Stimulated activated CD8-positive, alpha-beta memory T cell treated with anti-CD3 and anti-CD28 coated beads, Interleukin-15, amount 100 ng/mL, for 48 hours (primary cell): ENCODE measurements around the gene SHISA6.
"Not testable (repeated sequence)": the region's sequence is repeated elsewhere in the genome, so short reads cannot be mapped to it uniquely, and the experiment has no call there.

Experiments used
- DNase-seq, 2 donors: peaks; one replicate each; pipeline ENCODE4 v3.0.0-alpha.2; 2020; ENCODE audit warnings: low read depth in 2 of 2

Gene SHISA6

DNA sequence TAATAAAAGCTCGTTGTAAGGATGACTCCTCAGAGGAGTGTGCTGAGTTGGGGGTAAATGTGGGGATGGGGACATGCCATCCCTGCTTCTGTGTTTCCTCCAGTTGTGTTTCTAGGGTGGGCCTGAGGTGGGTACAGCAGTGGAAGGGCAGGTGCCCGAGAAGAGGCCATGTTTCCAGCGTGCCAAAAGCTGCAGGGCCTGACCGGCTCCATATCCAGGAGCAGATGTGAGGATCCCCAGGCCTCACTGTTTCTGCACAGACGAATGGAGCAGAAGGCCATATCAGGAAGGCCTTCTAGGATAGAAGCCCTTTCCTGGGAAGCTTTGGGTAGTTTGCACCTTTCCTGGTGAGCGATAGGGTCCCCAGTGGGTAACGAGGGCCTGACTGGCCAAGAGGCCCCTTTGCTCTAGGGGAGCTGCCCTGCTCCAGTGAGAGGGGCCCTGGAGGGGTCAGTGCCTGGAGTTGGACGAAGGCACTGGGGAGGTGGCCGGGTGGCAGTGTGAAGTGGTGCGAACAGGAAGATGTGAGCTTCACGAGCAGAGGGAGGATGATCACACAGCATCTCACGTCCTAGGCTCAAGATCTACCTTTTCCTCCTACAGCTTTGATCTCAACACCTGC lies 62.9 kb downstream of the SHISA6 start:
- DNase-seq = no peak

DNA sequence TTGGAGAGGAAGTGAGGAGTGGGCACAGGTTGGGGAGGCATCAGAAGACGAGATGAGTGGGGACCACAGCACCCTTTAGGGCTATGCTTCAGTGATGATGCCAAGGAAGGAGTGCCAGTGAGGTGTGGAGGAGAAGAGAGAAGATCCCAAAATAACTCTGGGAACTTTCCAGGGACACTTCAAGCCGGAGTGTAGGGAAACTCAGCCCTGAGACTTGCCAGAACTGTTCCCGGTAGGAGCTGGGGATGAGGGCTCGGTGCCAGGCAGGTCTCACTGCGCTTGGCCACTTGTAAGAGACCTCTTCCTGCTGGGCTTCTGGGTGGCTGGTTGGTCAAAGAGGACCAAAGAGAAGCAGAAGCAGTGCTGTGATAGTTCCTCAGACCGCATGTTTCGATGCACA lies 63.6 kb downstream of the SHISA6 start:
- no peak for DNase-seq

DNA sequence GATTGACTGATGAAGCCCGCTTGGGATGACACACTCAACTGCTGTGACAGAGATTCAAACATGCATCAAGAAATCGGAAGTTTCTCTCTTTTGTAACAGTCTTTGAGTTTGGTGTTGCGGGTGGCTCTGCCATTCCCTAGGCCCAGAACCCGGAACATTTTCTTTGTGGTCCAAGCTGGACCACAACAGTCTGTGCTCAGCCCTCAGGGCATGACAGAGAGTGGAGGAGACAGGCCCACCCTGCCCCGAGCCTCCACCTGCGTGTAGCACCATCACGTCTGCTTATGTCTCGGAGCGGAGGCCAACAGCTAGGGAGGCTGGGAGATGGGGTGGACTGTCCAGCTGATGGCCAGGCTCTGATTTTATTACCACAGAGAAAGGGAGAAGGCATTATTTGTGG lies 64.5 kb downstream of the SHISA6 start:
- no peak for DNase-seq

DNA sequence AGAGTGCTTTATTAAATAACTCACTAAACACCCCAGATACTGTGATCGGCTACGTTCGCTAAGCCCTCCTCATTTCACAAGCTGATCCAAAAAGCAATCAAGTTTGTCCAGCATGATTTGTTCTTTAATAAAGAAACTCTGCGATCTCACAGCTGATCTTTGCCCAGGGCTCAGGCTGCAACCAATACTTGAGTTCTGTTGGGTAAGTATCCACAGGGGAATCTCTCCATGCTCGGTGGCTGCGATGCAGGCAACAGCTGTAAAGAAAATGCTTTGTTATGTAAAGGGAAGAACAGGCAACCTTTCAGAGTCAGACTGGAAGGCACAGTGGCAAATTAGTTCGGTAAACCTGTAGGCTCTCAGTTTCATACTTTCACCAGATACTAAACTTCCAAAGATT lies 67.5 kb downstream of the SHISA6 start:
- DNase-seq = no peak

DNA sequence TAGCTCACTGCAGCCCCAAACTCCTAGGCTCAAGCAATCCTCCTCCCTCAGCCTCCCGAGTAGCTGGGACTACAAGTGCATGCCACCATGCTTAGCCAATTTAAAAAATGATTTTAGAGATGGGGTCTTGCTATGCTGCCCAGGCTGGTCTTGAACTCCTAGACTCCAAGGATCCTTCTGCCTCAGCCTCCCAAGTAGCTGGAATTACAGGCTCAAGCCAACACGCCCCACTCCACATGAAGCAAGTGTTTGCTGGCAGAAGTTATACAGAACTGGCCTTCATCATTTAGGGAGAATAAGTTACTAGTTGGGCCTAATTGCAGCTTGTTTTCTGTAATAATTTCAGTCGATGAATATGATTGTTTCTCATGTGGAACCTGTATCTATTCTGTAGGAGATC lies 68.0 kb downstream of the SHISA6 start:
- no peak for DNase-seq

DNA sequence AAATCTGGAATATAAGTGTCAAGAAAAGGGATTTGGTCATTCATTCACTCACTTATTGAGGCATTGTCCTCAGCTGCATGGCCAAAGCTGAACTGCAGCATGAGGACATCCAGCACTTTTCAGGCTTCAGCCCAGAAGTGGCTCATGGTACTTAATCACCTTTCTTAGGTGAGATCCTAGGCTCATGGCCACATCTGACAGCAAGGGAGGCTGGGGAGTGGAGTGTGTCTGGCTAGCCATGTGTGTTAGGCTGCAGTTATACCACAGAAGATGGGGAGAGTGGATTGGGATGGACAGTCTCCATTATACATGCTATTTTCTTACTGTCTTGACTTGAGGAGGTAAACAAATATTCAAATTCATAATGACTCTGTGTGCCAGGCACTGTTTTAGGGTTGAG lies 68.8 kb downstream of the SHISA6 start:
- no peak for DNase-seq

DNA sequence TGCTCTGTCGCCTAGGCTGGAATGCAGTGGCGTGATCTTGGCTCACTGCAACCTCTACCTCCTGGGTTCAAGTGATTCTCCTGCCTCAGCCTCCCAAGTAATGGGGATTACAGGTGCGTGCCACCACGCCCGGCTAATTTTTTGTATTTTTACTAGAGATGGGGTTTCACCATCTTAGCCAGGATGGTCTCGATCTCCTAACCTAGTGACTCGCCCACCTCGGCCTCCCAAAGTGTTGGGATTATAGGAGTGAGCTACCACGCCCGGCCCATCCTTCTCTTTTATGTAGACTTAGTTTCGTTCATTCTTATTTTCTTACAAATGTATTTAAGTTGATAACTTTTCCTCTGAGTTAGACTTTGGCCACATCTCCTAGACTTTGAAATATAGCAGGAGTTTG lies 75.4 kb downstream of the SHISA6 start:
- not testable (repeated sequence) for DNase-seq

DNA sequence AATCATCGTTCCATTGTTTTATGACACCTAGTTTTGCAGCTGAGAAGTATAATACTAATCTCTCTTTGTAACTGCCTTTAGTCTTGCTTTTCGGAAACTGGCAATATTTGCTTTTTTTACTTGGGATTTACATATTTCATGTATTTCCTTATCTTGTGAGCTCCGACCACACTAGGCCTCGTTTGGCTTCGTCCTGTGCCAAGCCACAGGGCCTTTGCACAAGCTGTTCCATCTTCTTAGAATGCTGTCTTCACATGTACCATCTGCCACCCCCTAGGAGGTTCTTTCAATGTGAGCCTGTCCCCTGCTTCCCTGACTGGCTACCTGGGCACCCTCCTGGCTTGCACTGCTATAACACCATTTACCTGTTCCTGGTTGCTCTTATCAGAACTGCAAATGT lies 77.2 kb downstream of the SHISA6 start:
- no peak for DNase-seq

DNA sequence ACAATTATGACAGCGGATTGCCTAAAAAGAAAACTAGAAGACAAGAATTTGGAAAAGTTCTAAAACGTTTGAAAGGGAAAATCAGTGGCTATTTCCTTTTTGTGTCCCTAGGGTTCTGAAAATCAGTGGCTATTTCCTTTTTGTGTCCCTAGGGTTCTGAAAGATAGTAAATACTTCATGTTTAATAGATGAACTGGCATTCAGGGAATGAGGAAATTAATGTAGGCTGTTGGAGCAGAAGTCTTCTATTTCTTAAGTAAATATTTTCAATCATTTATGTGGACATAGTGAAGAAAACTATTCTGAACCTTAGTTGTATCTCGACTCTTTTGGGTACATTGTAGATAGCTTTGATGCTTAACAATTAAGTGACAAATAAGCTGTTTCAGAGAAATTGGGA lies 78.9 kb downstream of the SHISA6 start:
- DNase-seq = no peak

DNA sequence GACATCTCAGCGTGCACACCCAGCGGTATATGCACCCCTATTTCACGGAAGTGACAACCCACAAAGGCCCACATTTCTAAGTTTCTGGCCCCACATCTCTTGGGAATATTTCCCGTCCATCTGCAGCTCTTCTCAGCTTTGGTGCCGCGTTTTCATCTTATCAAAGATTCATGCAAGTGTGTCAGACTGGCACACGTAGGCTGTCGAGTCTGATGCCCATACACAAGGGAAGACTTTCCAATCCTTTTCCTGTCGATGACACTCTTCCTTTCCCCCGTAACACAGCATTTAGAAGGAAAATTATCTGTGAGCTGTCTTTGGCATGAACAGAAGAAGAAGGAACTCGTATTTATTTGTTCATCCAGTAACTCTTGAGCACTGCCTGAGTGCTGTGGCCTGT lies 83.0 kb downstream of the SHISA6 start:
- DNase-seq = no peak

DNA sequence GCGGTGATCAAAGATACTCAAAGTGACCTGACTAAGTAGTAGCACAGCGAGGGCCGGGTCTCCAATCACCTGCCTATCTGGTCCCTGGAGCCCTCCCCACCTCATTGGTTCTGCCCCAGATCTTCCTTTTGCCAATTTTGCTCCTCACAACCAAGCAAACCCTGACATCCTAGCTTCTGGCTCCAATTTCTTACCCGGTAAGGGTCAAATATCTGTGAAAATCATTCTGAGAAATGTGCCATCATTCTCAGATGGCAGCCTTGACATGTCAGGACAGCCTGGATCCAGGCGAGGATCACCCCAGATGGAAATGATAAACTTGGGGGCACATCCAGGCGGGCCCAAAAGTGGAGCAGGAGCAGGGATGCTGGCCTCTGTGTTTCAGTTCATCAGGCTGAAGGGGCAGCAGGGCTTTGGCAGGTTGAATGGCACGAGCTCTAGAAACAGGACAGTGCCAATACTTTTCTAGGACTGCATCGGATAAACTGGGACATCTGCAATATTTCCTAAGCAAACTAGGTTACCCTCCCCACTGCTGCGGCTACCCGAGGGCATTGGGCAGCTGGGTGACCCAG lies 83.9 kb downstream of the SHISA6 start:
- no peak for DNase-seq

DNA sequence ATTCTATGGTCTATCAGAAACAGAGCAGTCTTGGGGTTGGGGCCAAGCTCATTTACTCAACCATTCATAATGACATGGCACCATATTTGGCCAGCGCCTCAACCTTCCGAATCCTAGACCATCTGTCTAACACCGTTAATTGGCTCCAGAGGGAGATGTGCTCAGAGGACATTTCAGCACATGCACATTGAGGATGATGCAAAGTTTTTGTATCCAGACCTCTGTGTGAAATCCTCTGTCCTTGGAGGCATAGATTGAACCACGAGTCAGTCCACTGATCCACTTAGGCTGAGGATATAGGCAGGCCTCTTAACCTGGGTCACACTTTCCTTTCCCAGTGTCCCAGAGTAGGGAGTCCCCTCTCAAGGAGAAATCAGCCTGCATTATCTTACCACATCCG lies 85.5 kb downstream of the SHISA6 start:
- DNase-seq = no peak

DNA sequence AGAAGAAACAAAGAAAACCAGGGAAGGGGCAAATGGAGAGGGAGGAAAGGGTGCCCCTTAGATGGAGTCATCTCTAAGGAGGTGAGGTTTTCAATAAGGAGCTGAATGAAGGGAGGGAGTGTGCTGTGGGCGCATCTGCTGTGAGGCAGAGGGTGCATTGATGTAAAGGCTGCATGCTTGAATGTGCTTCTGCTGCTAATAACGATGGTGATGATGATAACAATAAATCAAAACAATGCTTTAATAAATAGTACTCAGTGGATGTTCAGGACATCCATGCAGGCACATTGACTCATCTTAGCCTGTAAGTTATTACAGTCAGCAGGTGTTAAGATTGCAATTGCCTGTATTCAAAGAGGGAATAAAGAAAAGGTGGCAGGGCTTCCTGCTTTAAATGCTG lies 87.8 kb downstream of the SHISA6 start:
- no peak for DNase-seq

DNA sequence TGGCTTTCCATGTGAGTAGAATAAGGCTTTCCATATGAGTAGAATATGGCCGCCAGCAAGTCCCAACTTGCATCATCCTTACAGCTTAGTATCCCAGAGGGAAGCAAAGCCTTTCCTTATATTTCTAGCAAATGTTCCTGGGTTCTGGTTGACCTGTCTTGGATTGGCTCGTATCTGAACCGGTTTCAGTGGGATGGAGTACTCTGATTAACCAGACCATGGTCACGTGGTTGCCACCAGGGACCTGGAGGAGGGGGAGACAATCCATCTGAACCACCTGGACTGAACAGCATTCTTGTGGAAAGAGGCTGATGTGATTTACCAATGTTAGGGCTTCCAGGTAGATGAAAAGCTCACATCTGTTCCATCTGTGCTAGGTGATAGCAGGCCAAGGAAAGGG lies 89.0 kb downstream of the SHISA6 start:
- no peak for DNase-seq

DNA sequence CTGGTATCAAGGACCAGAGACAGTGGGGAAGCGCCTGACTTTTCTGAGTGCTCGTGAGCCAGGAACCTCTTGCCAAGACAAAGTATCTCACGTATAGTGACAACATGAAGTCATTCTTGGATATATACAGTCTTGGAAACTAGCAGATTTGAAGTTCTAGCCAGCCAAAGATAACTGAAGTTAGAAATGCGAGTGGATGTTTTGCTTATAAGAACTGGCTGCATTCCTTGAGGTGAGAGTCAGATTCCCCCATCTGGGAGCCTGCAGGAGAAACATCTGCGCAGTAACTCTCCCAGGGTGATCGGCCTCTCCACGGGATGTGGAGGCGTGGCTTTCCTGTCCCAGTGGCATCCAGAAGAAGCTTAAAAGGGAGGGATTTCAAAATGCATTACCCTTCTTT lies 89.8 kb downstream of the SHISA6 start:
- no peak for DNase-seq

DNA sequence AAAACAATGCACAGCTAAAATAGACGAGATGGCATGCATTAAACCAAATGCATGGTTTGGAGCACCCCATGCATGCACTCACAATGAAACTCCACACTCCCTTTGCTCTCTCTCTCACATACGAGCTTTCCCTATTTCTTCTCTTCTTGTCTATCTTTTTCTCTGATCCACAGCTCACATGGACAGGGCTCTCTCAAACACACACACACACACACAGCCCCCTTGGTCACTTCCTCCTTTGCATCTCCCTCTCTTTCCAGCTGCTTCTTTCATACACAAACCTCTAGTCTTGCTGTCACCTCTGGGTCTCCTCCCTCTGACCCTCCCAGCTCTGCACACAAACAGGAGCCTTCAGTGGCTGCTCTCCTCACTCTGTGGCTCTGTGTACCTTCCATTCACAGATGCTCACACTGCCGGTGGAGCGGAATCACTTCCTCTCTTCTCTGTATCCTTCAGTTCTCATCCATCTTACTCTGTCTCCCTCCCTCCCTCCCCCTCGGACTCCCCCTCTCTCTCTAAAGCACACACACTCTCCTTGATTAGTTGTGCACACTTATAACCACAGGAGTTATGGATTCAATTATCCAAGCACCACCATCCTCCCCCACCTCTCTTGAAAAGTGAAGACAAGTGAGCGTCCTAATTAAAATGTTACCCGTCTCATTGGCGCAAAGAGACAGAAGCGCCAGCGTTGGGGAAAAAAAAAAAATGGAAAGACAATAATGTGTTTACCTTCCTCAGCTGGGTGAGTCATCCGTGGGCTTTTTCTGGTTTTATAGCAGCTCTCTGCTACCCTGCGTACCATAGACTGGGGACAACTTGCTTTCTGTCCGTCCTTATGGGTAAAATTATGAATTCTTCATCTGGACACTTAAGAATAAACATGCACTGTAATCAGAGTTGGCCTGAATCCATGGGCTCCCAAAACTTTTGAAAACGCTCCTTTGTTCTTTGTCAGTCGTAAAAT lies 90.8 kb downstream of the SHISA6 start:
- no peak for DNase-seq

DNA sequence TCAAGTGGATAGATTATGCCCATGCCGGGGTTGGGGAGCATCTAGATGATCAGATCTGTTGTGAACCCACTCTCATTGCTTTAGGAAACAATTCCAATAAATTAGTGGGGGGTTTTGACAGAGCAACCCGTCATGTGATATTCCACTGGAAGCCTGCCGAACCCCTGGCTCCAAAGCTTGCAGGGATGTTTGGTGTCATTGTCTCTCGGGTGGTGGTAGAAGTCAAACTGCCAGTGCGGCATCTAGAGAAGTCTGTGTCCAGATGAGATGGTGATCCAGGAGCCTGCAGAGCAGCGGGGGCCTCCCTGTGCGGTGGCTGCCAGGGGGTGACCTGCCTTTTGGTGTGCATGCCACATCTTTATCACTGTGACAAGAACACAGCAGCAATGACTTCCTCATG lies 91.7 kb downstream of the SHISA6 start:
- DNase-seq = no peak

DNA sequence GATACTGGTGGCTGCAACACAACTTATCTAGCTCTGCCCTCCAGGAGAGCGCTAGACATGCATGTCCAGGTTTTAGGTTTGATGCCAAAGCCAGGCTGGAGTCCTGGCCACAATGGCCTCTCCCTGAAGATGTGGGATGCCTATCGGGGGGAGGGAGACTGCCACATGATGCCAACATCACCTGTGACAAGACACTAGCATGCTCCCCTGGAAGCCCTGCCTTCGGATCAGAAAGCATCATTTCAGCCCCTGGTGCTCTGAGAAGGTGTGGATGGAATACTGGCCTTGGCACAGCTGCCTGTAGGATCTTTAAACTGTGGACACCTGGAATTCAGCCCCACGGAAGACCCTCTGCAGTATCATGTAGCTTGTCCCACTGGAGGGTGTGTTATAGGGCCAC lies 93.5 kb downstream of the SHISA6 start:
- no peak for DNase-seq

DNA sequence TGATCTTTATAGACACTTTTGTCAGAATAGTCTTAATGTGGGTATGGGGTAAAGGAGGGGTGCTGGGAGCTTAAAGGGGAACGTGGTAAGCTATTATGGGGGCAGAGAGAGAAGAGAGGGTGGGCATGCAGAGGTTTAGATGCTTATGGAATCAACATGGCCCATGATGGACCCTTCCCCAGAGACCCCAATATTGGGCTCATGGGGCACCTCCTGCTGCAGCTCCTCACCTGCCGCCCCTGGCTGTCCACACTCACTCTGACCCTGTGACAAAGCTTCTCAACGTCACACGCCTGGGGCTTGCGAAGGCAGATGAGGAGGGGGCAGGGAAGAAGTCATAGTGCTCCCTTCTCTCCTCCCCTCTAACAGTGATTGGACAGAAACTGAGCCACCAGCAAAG lies 95.3 kb downstream of the SHISA6 start:
- no peak for DNase-seq

DNA sequence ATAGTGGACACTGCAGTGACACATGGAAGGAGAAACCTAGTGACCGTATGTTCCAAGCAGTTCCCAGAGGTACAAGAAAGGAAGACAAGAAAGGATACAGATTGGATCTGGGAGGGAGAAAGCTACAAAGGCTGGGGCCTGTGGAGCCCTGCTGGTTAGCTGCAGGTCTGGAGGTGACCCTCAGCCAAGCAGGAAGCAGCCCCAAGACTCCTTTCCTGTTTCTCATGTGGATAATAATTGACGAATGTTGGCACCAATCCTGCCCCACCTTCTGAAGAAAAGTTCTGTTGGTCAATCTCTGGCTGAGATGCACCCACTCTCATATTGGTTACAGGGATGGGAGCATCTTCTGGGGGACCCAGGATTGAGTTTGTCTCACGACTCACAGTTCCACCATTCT lies 99.8 kb downstream of the SHISA6 start:
- no peak for DNase-seq

DNA sequence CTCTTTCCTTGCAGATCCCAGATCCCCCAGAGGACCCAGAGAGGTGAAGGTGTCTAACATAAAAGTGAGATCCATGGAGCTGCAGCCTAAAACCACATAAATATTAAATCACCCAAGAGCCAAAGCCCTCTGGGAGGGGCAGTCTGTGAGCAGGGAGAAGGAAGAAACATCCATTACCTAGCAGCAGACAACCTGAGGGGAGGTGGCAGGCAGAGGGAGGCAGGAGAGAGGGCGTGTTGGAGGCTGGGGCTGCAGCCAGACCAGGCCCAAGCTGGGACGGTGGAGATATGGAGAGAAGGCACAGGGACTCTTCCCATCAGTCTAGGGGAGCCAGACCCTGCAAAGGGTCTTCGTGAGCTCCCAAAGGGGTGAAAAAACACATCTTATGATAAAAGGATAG lies 101.1 kb downstream of the SHISA6 start:
- DNase-seq = no peak

DNA sequence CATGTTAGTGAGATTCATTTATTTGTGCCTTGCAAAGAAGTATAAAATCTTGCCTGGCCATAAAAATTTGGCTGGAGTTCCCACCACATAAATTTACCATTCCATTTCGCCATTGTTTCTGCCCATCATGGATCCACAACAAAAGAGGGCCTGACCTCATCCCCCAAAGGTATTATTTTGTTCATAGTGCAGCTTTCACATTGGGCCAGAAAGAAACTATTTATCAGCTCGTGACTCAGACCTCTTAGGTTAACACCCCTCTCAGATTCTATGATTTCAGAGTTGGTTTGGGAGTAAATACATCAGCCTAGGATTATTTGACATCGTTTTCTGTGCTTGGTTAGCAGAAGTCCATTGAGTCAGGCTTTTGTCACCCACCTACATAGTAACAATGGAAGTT lies 108.1 kb downstream of the SHISA6 start:
- DNase-seq = no peak

DNA sequence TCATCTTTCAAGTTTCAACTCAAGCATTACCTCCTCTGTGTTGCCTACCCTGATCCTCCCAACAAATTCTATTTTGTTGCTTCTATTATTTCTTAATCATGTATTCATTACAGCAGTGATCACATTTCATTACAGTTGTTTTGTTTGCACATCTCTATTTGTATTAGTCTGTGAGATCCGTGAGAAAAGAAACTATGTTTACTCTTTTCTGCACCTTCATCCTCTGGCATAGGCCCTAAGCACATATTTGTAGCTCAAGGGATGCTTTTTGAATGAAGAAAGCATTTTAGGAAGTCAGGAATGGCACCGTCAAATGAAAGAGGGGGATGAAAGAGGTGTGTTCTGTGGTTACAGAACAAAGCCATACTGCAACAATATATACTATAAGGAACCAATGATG lies 110.5 kb downstream of the SHISA6 start:
- DNase-seq = no peak
